ENCODE results near the gene ROBO3. TPM values are rescaled to one million over a fixed set of nuclear protein-coding genes. Genes with fewer than 3 reads are reported as not detected.

The ROBO3 gene
- total RNA-seq, 2 donors from 2014 or later: 18.0 to 30.6 TPM

GRCh38 chr11:124915541-124916369 lies 50.5 kb downstream of the ROBO3 start:
- WGBS: 87% methylated on average over 3 of the region's 3 CpGs
- no peak overlapping the region for H3K4me3 ChIP-seq
- no peaks in the 10 kb centered on the region for H3K4me1 ChIP-seq (replicated peaks)
- H3K36me3 ChIP-seq: no peaks in the 10 kb centered on the region
- no peaks in the 10 kb centered on the region for H3K27me3 ChIP-seq (replicated peaks; ENCODE audit: insufficient read depth)
- intact Hi-C loops (cut with DNase I): no loop called here
- no peak for DNase-seq (ENCODE audit: low spot score)
- no peaks in the 10 kb centered on the region for H3K9me3 ChIP-seq
- H3K27ac ChIP-seq: no peak overlapping the region
- no peak for TF ChIP-seq CTCF (IDR thresholded peaks at IDR 0.05)
- no peak for TF ChIP-seq POLR2A (IDR thresholded peaks at IDR 0.05)
- TF ChIP-seq POLR2AphosphoS5 (IDR thresholded peaks at IDR 0.05): no peak

- Histone ChIP-seq H3K36me3 (no peaks in the 10 kb centered on the region), H3K9me3 (no peaks in the 10 kb centered on the region), H3K27me3 (replicated peaks; ENCODE audit: insufficient read depth) (no peaks in the 10 kb centered on the region), H3K27ac (no peak overlapping the region), H3K4me1 (replicated peaks) (no peaks in the 10 kb centered on the region), H3K4me3 (no peak overlapping the region)
- intact Hi-C loops (cut with DNase I): no loop called here
- no peak for TF ChIP-seq POLR2A (IDR thresholded peaks at IDR 0.05)
- TF ChIP-seq POLR2AphosphoS5 (IDR thresholded peaks at IDR 0.05): no peak
- TF ChIP-seq CTCF (IDR thresholded peaks at IDR 0.05): no peak
- DNase-seq (ENCODE audit: low spot score): no peak
These were observed 51.1 kb downstream of the ROBO3 start for GRCh38 chr11:124916370-124916710.

- 61% methylated on average over 6 of the region's 6 CpGs for WGBS
- no peaks in the 10 kb centered on the region for H3K4me1 ChIP-seq (replicated peaks)
- intact Hi-C loops (cut with DNase I): no loop called here
- H3K9me3 ChIP-seq: no peaks in the 10 kb centered on the region
- no peak overlapping the region for H3K4me3 ChIP-seq
- no peaks in the 10 kb centered on the region for H3K36me3 ChIP-seq
- no peaks in the 10 kb centered on the region for H3K27me3 ChIP-seq (replicated peaks; ENCODE audit: insufficient read depth)
- no peak overlapping the region for H3K27ac ChIP-seq
- DNase-seq (ENCODE audit: low spot score): no peak
- no peak for TF ChIP-seq POLR2AphosphoS5 (IDR thresholded peaks at IDR 0.05)
- no peak for TF ChIP-seq CTCF (IDR thresholded peaks at IDR 0.05)
- no peak for TF ChIP-seq POLR2A (IDR thresholded peaks at IDR 0.05)
These were observed 51.9 kb downstream of the ROBO3 start for GRCh38 chr11:124917115-124917637.

GRCh38 chr11:124918950-124919349 lies 53.7 kb downstream of the ROBO3 start, which contains the start of gene HEPN1:
TSS of gene HEPN1 (plus strand) at chr11:124919250.
- Histone ChIP-seq H3K4me1 (replicated peaks) (no peaks in the 10 kb centered on the region), H3K27ac (no peak within 1 kb of the TSS), H3K9me3 (no peaks in the 10 kb centered on the region), H3K36me3 (no peaks in the 10 kb centered on the region), H3K27me3 (replicated peaks; ENCODE audit: insufficient read depth) (no peaks in the 10 kb centered on the region), H3K4me3 (no peak within 1 kb of the TSS)
- TF ChIP-seq POLR2A (IDR thresholded peaks at IDR 0.05) (no peak), POLR2AphosphoS5 (IDR thresholded peaks at IDR 0.05) (no peak), CTCF (IDR thresholded peaks at IDR 0.05) (no peak)
- intact Hi-C loops (cut with DNase I): no loop called here
- no peak for DNase-seq (ENCODE audit: low spot score)
- 70% methylated on average over 3 of the region's 3 CpGs for WGBS

- WGBS: 82% methylated on average over 2 of the region's 2 CpGs
- Histone ChIP-seq H3K36me3 (no peaks in the 10 kb centered on the region), H3K27me3 (replicated peaks; ENCODE audit: insufficient read depth) (no peaks in the 10 kb centered on the region), H3K9me3 (no peaks in the 10 kb centered on the region), H3K4me1 (replicated peaks) (no peaks in the 10 kb centered on the region), H3K27ac (no peak overlapping the region), H3K4me3 (no peak overlapping the region)
- intact Hi-C loops (cut with DNase I): no loop called here
- DNase-seq (ENCODE audit: low spot score): no peak
- no peak for TF ChIP-seq CTCF (IDR thresholded peaks at IDR 0.05)
- TF ChIP-seq POLR2AphosphoS5 (IDR thresholded peaks at IDR 0.05): no peak
- no peak for TF ChIP-seq POLR2A (IDR thresholded peaks at IDR 0.05)
These were observed 54.7 kb downstream of the ROBO3 start for GRCh38 chr11:124919898-124920297.
